GOT3 (cell line): ENCODE data around the gene NUP37.
"Not testable (repeated sequence)": the region's sequence is repeated elsewhere in the genome, so short reads cannot be mapped to it uniquely, and the experiment has no call there.

Experiments used
- DNase-seq: peaks from one replicate; lab custom pipeline; 2025; ENCODE audit warnings: mixed read lengths; lab: John Stamatoyannopoulos, UW

NUP37 gene

GRCh38 chr12:102089228-102089835, 30.6 kb downstream of the NUP37 start:
- not testable (repeated sequence) for DNase-seq

GRCh38 chr12:102080842-102081241, 39.1 kb downstream of the NUP37 start:
- no peak for DNase-seq

GRCh38 chr12:102072092-102072491, 47.8 kb downstream of the NUP37 start:
- DNase-seq, result not testable (repeated sequence)

- DNase-seq, result no peak
Observed at GRCh38 chr12:102069707-102070106, 50.2 kb downstream of the NUP37 start.

GRCh38 chr12:102067574-102068258, 52.2 kb downstream of the NUP37 start:
- DNase-seq, result no peak

GRCh38 chr12:102064476-102064875, 55.4 kb downstream of the NUP37 start:
- no peak for DNase-seq

- DNase-seq, result no peak
Observed at GRCh38 chr12:102063069-102063468, 56.8 kb downstream of the NUP37 start.

- DNase-seq, result no peak
Observed at GRCh38 chr12:102062419-102062806, 57.5 kb downstream of the NUP37 start.

GRCh38 chr12:102061560-102062418, 58.1 kb downstream of the NUP37 start, which contains the start of gene WASHC3:
TSS of gene WASHC3 (minus strand) at chr12:102061991. CDS start at chr12:102061962, 29 bp downstream.
- peak; percentile 34 for DNase-seq

- no peak for DNase-seq
Observed at GRCh38 chr12:102061096-102061559, 58.8 kb downstream of the NUP37 start.

- DNase-seq, result no peak
Observed at GRCh38 chr12:102059343-102059742, 60.6 kb downstream of the NUP37 start.

- no peak for DNase-seq
Observed at GRCh38 chr12:102054345-102054744, 65.6 kb downstream of the NUP37 start.

GRCh38 chr12:102053062-102053349, 66.9 kb downstream of the NUP37 start:
- no peak for DNase-seq

GRCh38 chr12:102052192-102053061, 67.5 kb downstream of the NUP37 start:
- no peak for DNase-seq

- no peak for DNase-seq
Observed at GRCh38 chr12:102051431-102051965, 68.4 kb downstream of the NUP37 start.

- DNase-seq, result no peak
Observed at GRCh38 chr12:102050660-102051430, 69.1 kb downstream of the NUP37 start.

- no peak for DNase-seq
Observed at GRCh38 chr12:102043928-102044327, 76.0 kb downstream of the NUP37 start.

GRCh38 chr12:102033991-102034745, 85.7 kb downstream of the NUP37 start:
- DNase-seq, result no peak

- DNase-seq, result no peak
Observed at GRCh38 chr12:102031852-102032251, 88.1 kb downstream of the NUP37 start.

GRCh38 chr12:102029141-102029540, 90.8 kb downstream of the NUP37 start:
- no peak for DNase-seq
